Loucy (cell line): Measurements from ENCODE around the gene ACVR1.
"Not testable (repeated sequence)": the region's sequence is repeated elsewhere in the genome, so short reads cannot be mapped to it uniquely, and the experiment has no call there.

Experiments used
- H2AFZ ChIP-seq: fragments of 200-600 bp; sonication (generic); 2 replicates; pipeline ENCODE4 v1.6.0; 2016; ENCODE audit warnings: antibody characterized with exemption, mild to moderate bottlenecking, low read length, moderate library complexity
- H3F3A ChIP-seq: fragments of 200-600 bp; 2 replicates; pipeline ENCODE4 v1.6.0; 2016; ENCODE audit warnings: antibody characterized with exemption, low read depth, mild to moderate bottlenecking
- H3K27me3 ChIP-seq: fragments of 200-600 bp; sonication (generic); 2 replicates; pipeline ENCODE4 v1.6.1; 2014; ENCODE audit warnings: low read length, mild to moderate bottlenecking; ENCODE audit not compliant: insufficient read depth, poor library complexity, severe bottlenecking
- H3K36me3 ChIP-seq: fragments of 200-600 bp; sonication (generic); 2 replicates; pipeline ENCODE4 v1.6.1; 2016; ENCODE audit warnings: low read length; ENCODE audit not compliant: insufficient read depth
- H3K4me1 ChIP-seq: fragments of 200-600 bp; sonication (generic); 2 replicates; pipeline ENCODE4 v1.5.1; 2014; ENCODE audit warnings: low read length, mild to moderate bottlenecking; ENCODE audit not compliant: insufficient read depth, poor library complexity, severe bottlenecking
- H3K4me2 ChIP-seq: fragments of 200-600 bp; sonication (generic); 2 replicates; pipeline ENCODE4 v1.6.0; 2014; ENCODE audit warnings: antibody characterized with exemption, low read length, low read depth, mild to moderate bottlenecking; ENCODE audit not compliant: poor library complexity, severe bottlenecking
- H3K4me3 ChIP-seq: fragments of 200-600 bp; sonication (generic); 2 replicates; pipeline ENCODE4 v1.5.1; 2014; ENCODE audit warnings: low read length, mild to moderate bottlenecking, mixed read lengths; ENCODE audit not compliant: poor library complexity, severe bottlenecking
- H3K79me2 ChIP-seq: fragments of 200-600 bp; sonication (generic); 2 replicates; pipeline ENCODE4 v1.6.1; 2014; ENCODE audit warnings: low read length; ENCODE audit not compliant: insufficient read depth
- H3K9ac ChIP-seq: fragments of 200-600 bp; sonication (generic); 2 replicates; pipeline ENCODE4 v1.6.0; 2014; ENCODE audit warnings: mild to moderate bottlenecking, low read depth, low read length, moderate library complexity; ENCODE audit not compliant: poor library complexity, severe bottlenecking
- H3K9me2 ChIP-seq: fragments of 200-600 bp; sonication (generic); replicated peaks from 2 replicates; pipeline ENCODE4 v1.6.1; 2016; ENCODE audit warnings: low read depth, low read length, mixed read lengths
- H3K9me3 ChIP-seq: fragments of 200-600 bp; sonication (generic); 2 replicates; pipeline ENCODE4 v1.6.1; 2014; ENCODE audit warnings: mild to moderate bottlenecking, antibody characterized with exemption, low read length, low read depth; ENCODE audit not compliant: insufficient read depth
- H4K20me1 ChIP-seq: fragments of 200-600 bp; sonication (generic); 2 replicates; pipeline ENCODE4 v1.6.0; 2014; ENCODE audit warnings: antibody characterized with exemption, low read length, mild to moderate bottlenecking; ENCODE audit not compliant: insufficient read depth, poor library complexity, severe bottlenecking
- CTCF ChIP-seq: fragments of 200-600 bp; sonication (generic); conservative IDR thresholded peaks from 2 replicates; pipeline ENCODE4 v1.5.1; 2014; ENCODE audit warnings: mild to moderate bottlenecking, antibody characterized with exemption, low read length
- EZH2phosphoT487 ChIP-seq: fragments of 200-600 bp; IDR thresholded peaks from 2 replicates; pipeline ENCODE4 v1.6.1; 2018; ENCODE audit warnings: antibody characterized with exemption, mild to moderate bottlenecking, moderate library complexity, borderline replicate concordance

The ACVR1 gene

GRCh38 chr2:157720504-157720903 lies 155.6 kb downstream of the ACVR1 start:
- H3K9me2 ChIP-seq: no peaks in the 10 kb centered on the region
- H3K9ac ChIP-seq: no peak overlapping the region
- H3K36me3 ChIP-seq: no peaks in the 10 kb centered on the region
- H4K20me1 ChIP-seq: no peaks in the 10 kb centered on the region
- no peaks in the 10 kb centered on the region for H3K27me3 ChIP-seq
- no peaks in the 10 kb centered on the region for H3F3A ChIP-seq
- peaks cover 5% of the 10 kb centered on the region; the same call in 1 of the 2 replicates for H3K9me3 ChIP-seq
- TF ChIP-seq EZH2phosphoT487: no peak
- no peak for TF ChIP-seq CTCF
- no peak overlapping the region for H3K4me3 ChIP-seq
- no peaks in the 10 kb centered on the region for H3K4me1 ChIP-seq
- H3K79me2 ChIP-seq: no peaks in the 10 kb centered on the region
- H3K4me2 ChIP-seq: no peak overlapping the region
- no peak overlapping the region for H2AFZ ChIP-seq

- not testable (repeated sequence) for H3K4me2 ChIP-seq
Measured at GRCh38 chr2:157704653-157705052, 171.5 kb downstream of the ACVR1 start.

GRCh38 chr2:157704148-157704547 lies 172.0 kb downstream of the ACVR1 start:
- not testable (repeated sequence) for H4K20me1 ChIP-seq, H3K36me3 ChIP-seq

More at GRCh38 chr2:157704653-157705052, 171.5 kb downstream of the ACVR1 start:
- H4K20me1 ChIP-seq, H3K79me2 ChIP-seq, H3K4me1 ChIP-seq, H3K27me3 ChIP-seq, H3F3A ChIP-seq, H3K9me3 ChIP-seq, H2AFZ ChIP-seq, H3K4me3 ChIP-seq, H3K9me2 ChIP-seq, H3K36me3 ChIP-seq, H3K9ac ChIP-seq: not testable (repeated sequence)

GRCh38 chr2:157699806-157700205 lies 176.3 kb downstream of the ACVR1 start:
- Histone ChIP-seq H3K79me2 (no peaks in the 10 kb centered on the region), H3K4me3 (no peak overlapping the region), H3K9me3 (0 out of 2 replicates have a peak, but pooled peaks cover 5% of the 10 kb centered on the region), H3K9me2 (no peaks in the 10 kb centered on the region), H3F3A (no peaks in the 10 kb centered on the region), H3K9ac (no peak overlapping the region), H3K27me3 (no peaks in the 10 kb centered on the region), H3K4me1 (no peaks in the 10 kb centered on the region), H3K4me2 (no peak overlapping the region), H3K36me3 (no peaks in the 10 kb centered on the region), H2AFZ (no peak overlapping the region), H4K20me1 (no peaks in the 10 kb centered on the region)
- TF ChIP-seq EZH2phosphoT487 (no peak), CTCF (no peak)

More at GRCh38 chr2:157704148-157704547, 172.0 kb downstream of the ACVR1 start:
- not testable (repeated sequence) for H2AFZ ChIP-seq, H3K9me3 ChIP-seq, H3K4me1 ChIP-seq, H3F3A ChIP-seq, H3K4me2 ChIP-seq, H3K27me3 ChIP-seq, H3K79me2 ChIP-seq, H3K9ac ChIP-seq, H3K4me3 ChIP-seq, H3K9me2 ChIP-seq
